Skeletal muscle satellite cell (primary cell): ENCODE results near the gene TMED6.
"Not testable (repeated sequence)": the region's sequence is repeated elsewhere in the genome, so short reads cannot be mapped to it uniquely, and the experiment has no call there.

Experiments used
- H3K27me3 ChIP-seq: 2 replicates; pipeline ENCODE4 v1.7.0; 2013; ENCODE audit warnings: low read length; ENCODE audit not compliant: control insufficient read depth, insufficient read depth
- H3K36me3 ChIP-seq: 2 replicates; pipeline ENCODE4 v1.7.0; 2013; ENCODE audit warnings: mild to moderate bottlenecking, control low read depth, low read length; ENCODE audit not compliant: insufficient read depth
- H3K4me1 ChIP-seq: 2 replicates; pipeline ENCODE4 v1.7.0; 2013; ENCODE audit warnings: low read length; ENCODE audit not compliant: control insufficient read depth, insufficient read depth
- H3K4me2 ChIP-seq: 2 replicates; pipeline ENCODE4 v1.7.0; 2013; ENCODE audit warnings: mild to moderate bottlenecking, low read length
- H3K4me3 ChIP-seq: 2 replicates; pipeline ENCODE4 v1.7.0; 2013; ENCODE audit warnings: low read length
- H3K9ac ChIP-seq: 2 replicates; pipeline ENCODE4 v1.7.0; 2013; ENCODE audit warnings: mild to moderate bottlenecking, low read depth, low read length, moderate library complexity
- H3K9me3 ChIP-seq: replicated peaks from 2 replicates; pipeline ENCODE4 v1.7.0; 2013; ENCODE audit warnings: mild to moderate bottlenecking, control low read depth, low read length

Gene TMED6

GRCh38 chr16:69311533-69312387 is 39.8 kb downstream of the TMED6 start:
- Histone ChIP-seq H3K4me1 (peaks cover 8% of the 10 kb centered on the region), H3K36me3 (peaks cover 25% of the 10 kb centered on the region), H3K9ac (peak overlapping the region; percentile 98), H3K4me3 (peak overlapping the region; percentile 88), H3K4me2 (peak overlapping the region; percentile 96), H3K27me3 (no peaks in the 10 kb centered on the region), H3K9me3 (no peaks in the 10 kb centered on the region)

- H3K4me3 ChIP-seq = peak within 1 kb of the TSS; percentile 88
- H3K4me2 ChIP-seq = peak within 1 kb of the TSS; percentile 99
- H3K4me1 ChIP-seq = peaks cover 8% of the 10 kb centered on the region
- H3K36me3 ChIP-seq = peaks cover 17% of the 10 kb centered on the region
- no peaks in the 10 kb centered on the region for H3K27me3 ChIP-seq
- no peaks in the 10 kb centered on the region for H3K9me3 ChIP-seq
- peak within 1 kb of the TSS; percentile 98 for H3K9ac ChIP-seq
These were observed 40.7 kb downstream of the TMED6 start, which contains the start of gene VPS4A for GRCh38 chr16:69310653-69311532. Gene VPS4A (plus strand): TSS chr16:69311350. CDS start chr16:69311512, 162 bp downstream.

- no peaks in the 10 kb centered on the region for H3K27me3 ChIP-seq
- H3K4me2 ChIP-seq = no peak overlapping the region
- peaks cover under 1% of the 10 kb centered on the region for H3K36me3 ChIP-seq
- no peak overlapping the region for H3K4me3 ChIP-seq
- no peaks in the 10 kb centered on the region for H3K9me3 ChIP-seq
- peaks cover 8% of the 10 kb centered on the region for H3K4me1 ChIP-seq
- H3K9ac ChIP-seq = no peak overlapping the region
These were observed 42.3 kb downstream of the TMED6 start for GRCh38 chr16:69309316-69309715.

- Histone ChIP-seq H3K9me3 (no peaks in the 10 kb centered on the region), H3K4me2 (no peak overlapping the region), H3K4me1 (peaks cover 8% of the 10 kb centered on the region), H3K4me3 (no peak overlapping the region), H3K9ac (no peak overlapping the region), H3K36me3 (peaks cover 6% of the 10 kb centered on the region), H3K27me3 (no peaks in the 10 kb centered on the region)
These were observed 43.7 kb downstream of the TMED6 start for GRCh38 chr16:69307856-69308255.

- Histone ChIP-seq H3K27me3 (no peaks in the 10 kb centered on the region), H3K36me3 (peaks cover 6% of the 10 kb centered on the region), H3K9ac (no peak overlapping the region), H3K9me3 (no peaks in the 10 kb centered on the region), H3K4me1 (peaks cover 5% of the 10 kb centered on the region), H3K4me2 (no peak overlapping the region), H3K4me3 (no peak overlapping the region)
These were observed 44.5 kb downstream of the TMED6 start for GRCh38 chr16:69307091-69307490.

GRCh38 chr16:69306031-69306430 is 45.6 kb downstream of the TMED6 start:
- H3K9ac ChIP-seq = no peak overlapping the region
- no peak overlapping the region for H3K4me2 ChIP-seq
- H3K36me3 ChIP-seq = peaks cover 15% of the 10 kb centered on the region
- H3K4me3 ChIP-seq = no peak overlapping the region
- peaks cover 4% of the 10 kb centered on the region for H3K4me1 ChIP-seq
- no peaks in the 10 kb centered on the region for H3K9me3 ChIP-seq
- no peaks in the 10 kb centered on the region for H3K27me3 ChIP-seq

GRCh38 chr16:69302301-69302700 is 49.3 kb downstream of the TMED6 start:
- peaks cover 29% of the 10 kb centered on the region for H3K36me3 ChIP-seq
- no peaks in the 10 kb centered on the region for H3K9me3 ChIP-seq
- no peak overlapping the region for H3K9ac ChIP-seq
- no peak overlapping the region for H3K4me2 ChIP-seq
- no peak overlapping the region for H3K4me3 ChIP-seq
- no peaks in the 10 kb centered on the region for H3K27me3 ChIP-seq
- H3K4me1 ChIP-seq = no peaks in the 10 kb centered on the region

GRCh38 chr16:69301861-69302260 is 49.7 kb downstream of the TMED6 start:
- H3K27me3 ChIP-seq = no peaks in the 10 kb centered on the region
- no peak overlapping the region for H3K9ac ChIP-seq
- H3K4me1 ChIP-seq = no peaks in the 10 kb centered on the region
- no peaks in the 10 kb centered on the region for H3K9me3 ChIP-seq
- peaks cover 29% of the 10 kb centered on the region for H3K36me3 ChIP-seq
- no peak overlapping the region for H3K4me2 ChIP-seq
- H3K4me3 ChIP-seq = no peak overlapping the region

- H3K9ac ChIP-seq = no peak overlapping the region
- no peaks in the 10 kb centered on the region for H3K4me1 ChIP-seq
- no peak overlapping the region for H3K4me3 ChIP-seq
- H3K36me3 ChIP-seq = peaks cover 29% of the 10 kb centered on the region
- no peaks in the 10 kb centered on the region for H3K9me3 ChIP-seq
- H3K4me2 ChIP-seq = no peak overlapping the region
- no peaks in the 10 kb centered on the region for H3K27me3 ChIP-seq
These were observed 50.4 kb downstream of the TMED6 start for GRCh38 chr16:69301187-69301586.

- Histone ChIP-seq H3K9me3 (no peaks in the 10 kb centered on the region), H3K4me3 (no peak overlapping the region), H3K9ac (no peak overlapping the region), H3K4me1 (no peaks in the 10 kb centered on the region), H3K4me2 (no peak overlapping the region), H3K27me3 (no peaks in the 10 kb centered on the region), H3K36me3 (peaks cover 27% of the 10 kb centered on the region)
These were observed 53.3 kb downstream of the TMED6 start for GRCh38 chr16:69298261-69298660.

- not testable (repeated sequence) for H3K4me1 ChIP-seq, H3K27me3 ChIP-seq, H3K9ac ChIP-seq, H3K4me3 ChIP-seq, H3K4me2 ChIP-seq, H3K9me3 ChIP-seq
- H3K36me3 ChIP-seq = peaks cover 24% of the 10 kb centered on the region
These were observed 54.8 kb downstream of the TMED6 start for GRCh38 chr16:69296771-69297170.
